Stimulated activated CD8-positive, alpha-beta memory T cell treated with anti-CD3 and anti-CD28 coated beads, Interleukin-2, amount 100 ng/mL, for 48 hours (primary cell): ENCODE results near the gene C3orf62.
"Not testable (repeated sequence)": the region's sequence is repeated elsewhere in the genome, so short reads cannot be mapped to it uniquely, and the experiment has no call there.

ENCODE experiments used
- DNase-seq, 2 donors: peaks; one replicate each; pipeline ENCODE4 v3.0.0-alpha.2; 2020; ENCODE audit warnings: low read depth in 2 of 2

The C3orf62 gene

GRCh38 chr3:49269443-49270155, 7.4 kb downstream of the C3orf62 start:
- DNase-seq = no peak

DNA sequence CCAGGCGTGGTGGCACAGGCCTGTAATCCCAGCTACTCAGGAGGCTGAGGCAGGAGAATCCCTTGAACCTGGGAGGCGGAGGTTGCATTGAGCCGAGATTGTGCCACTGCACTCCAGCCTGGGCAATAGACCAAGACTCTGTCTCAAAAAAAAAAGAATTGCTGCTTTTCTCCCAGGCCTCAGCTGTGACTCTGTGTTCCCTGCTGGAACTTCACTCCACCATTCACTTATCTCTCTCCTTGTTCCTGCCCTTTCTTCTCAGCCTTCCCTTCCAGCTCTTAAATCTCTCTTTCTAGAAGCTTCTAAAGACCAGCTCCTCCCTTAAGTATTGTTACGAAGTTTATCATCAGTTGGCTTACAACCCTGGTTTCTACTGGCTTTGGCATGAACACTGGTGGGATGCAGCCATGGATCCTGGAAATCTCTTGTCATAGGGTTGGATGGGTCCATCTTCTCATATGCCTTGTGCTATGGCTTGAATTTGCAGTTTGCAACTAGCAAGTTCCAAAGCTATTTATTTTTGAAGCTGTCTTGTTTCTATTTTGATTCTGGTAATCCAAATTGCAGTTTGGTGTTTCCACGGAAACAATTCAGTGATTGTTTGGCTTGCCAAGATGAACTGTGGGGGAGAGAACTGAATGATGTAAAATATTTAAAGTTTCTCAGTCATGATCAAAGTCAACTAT, 10.5 kb downstream of the C3orf62 start:
- no peak for DNase-seq

- DNase-seq = no peak
Observed at GRCh38 chr3:49265661-49266386, 11.2 kb downstream of the C3orf62 start.

DNA sequence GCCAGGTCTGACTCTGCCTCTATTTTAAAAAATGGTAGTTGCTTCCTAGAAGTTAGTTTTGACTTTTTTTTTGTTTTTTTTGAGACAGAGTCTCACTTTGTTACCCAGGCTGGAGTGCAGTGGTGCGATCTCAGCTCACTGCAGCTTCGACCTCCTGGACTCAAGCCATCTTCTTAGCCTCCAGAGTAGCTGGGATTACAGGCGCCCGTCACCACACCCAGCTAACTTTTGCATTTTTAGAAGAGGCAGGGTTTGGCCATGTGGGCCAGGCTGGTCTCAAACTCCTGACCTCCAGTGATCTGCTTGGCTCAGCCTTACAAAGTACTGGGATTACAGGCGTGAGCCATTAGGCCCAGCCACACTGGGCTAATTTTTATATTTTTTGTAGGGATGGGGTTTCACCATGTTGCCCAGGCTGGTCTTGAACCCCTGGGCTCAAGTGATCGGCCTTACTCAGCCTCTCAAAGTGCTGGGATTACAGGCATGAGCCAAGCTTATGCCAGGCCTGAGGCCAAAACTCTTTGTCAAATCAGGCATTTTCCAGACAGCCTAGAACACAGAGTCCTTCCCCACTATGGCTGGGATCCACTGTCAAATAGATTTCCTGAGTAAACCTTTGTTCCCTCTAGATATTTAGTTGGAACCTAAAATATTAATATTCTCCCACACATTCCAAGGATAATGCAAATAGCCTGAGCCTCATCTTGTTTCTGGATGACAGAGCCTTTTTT, 13.7 kb downstream of the C3orf62 start:
- no peak for DNase-seq

DNA sequence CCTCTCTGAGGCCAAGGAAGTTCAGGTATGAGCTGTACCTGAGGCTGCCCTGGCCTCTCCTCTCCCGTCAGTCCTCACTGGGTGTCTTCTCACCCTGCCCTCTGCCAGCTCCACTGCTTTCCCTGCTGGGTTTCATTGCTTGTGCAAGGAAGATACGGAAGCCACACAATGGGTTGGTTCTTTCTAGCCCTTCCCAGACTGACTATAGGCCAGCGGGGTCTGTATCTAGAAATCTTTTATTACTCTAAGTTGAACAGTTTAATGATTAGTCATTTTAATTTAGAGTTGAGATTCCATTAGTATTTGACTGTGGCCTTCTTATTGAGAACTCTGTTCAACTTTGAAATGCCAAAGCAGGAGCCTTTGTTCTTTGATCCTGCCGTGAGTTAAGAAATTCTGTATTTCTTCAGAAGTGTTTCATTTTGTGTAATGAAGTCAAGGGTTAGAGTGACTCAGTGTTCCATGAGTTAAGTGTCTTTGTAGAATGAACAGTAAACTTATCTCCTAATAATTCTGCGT, 16.2 kb downstream of the C3orf62 start:
- DNase-seq = no peak

DNA sequence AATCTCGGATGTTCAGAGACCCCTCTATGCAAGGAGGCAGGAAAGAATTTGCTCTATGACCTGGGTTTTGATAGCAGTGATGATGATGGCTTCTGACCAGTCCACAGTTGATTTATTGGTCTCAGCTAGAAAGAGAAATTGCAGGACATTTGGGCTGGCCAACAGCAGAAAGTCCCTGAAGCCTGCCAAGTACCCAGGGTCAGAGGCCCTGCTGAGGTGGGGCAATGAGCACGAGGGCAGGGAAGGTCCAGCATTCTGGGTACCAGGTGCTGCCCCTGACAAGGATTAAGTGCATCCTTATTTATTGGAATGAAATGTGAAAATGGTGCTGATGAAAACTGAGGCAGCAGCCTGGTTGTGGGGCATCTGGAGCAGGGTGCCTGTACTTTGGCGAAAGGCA, 19.8 kb downstream of the C3orf62 start:
- no peak for DNase-seq

DNA sequence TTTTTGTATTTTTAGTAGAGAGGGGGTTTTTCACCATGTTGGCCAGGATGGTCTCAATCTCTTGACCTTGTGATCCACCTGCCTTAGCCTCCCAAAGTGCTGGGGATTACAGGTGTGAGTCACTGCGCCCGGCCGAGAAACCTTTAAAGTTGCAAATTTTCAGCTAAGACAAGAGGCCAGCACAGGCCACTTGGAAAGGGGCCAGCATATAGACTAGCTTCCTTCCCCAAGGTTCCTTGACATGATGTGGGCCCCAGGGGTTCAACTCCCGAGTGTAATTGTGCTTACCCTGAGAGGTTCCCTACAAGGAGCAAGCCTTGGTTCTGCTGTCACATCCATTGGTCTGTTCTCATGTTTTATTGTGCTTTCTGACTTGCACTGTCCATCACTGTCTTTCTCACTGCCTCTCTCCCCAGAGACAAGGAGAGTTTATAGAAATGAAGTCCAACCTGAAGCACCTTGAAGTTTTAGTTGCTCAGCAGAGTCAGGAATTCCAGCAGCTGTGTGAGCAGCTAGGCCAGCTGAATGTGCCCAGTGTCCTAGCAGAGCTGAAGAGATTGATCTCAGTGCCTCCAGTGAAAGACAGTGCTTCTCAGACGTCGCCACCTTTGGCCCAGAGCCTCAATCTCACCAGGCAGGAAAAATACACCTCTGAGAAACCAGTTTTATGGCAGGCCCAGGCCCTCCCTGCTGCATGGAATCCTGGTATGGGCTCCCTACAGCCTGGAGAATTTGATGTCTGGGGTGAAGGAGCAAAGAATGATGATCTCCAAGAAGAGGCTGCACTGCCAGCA, 21.1 kb downstream of the C3orf62 start:
- DNase-seq = no peak

GRCh38 chr3:49255112-49255511, 21.9 kb downstream of the C3orf62 start:
- DNase-seq = no peak

DNA sequence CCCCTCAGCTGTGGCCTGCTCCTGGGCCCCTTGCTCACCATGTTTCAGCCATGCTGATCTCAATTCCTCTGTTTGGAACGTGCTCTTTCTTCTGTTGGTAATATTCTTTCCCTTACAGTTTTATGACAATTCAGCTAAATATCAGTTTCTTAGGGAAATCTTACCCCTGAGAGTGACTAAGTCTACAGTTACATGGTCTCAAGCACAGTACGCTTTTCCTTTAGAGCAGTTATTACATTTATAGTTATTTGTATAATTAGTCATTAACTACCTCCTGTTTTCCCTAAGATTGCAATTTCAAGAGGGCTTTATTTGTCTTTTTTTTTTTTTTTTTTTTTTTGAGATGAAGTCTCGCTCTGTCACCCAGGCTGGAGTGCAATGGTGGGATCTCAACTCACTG, 23.5 kb downstream of the C3orf62 start:
- no peak for DNase-seq

DNA sequence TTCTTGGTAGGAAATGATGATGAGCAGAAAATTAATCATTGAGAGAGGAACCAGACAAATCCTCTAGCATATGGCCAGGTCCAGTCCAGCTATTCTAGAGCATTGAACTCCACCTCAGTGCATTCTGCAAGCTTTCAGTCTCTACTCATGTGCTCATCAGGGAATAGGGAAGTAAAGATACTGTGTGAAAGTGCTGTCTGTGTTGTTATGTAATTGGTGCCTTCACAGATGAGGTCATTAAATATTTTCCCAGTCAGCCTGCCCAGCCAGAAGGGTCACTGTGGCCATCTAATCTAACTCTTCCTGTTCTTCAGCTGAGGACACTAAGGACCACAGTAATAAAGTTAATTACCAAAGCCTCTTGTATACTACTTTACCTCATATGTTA, 28.2 kb downstream of the C3orf62 start:
- no peak for DNase-seq

- no peak for DNase-seq
Observed at GRCh38 chr3:49244581-49245205, 32.3 kb downstream of the C3orf62 start.

- DNase-seq = not testable (repeated sequence)
Observed at GRCh38 chr3:49240091-49240490, 36.9 kb downstream of the C3orf62 start.

DNA sequence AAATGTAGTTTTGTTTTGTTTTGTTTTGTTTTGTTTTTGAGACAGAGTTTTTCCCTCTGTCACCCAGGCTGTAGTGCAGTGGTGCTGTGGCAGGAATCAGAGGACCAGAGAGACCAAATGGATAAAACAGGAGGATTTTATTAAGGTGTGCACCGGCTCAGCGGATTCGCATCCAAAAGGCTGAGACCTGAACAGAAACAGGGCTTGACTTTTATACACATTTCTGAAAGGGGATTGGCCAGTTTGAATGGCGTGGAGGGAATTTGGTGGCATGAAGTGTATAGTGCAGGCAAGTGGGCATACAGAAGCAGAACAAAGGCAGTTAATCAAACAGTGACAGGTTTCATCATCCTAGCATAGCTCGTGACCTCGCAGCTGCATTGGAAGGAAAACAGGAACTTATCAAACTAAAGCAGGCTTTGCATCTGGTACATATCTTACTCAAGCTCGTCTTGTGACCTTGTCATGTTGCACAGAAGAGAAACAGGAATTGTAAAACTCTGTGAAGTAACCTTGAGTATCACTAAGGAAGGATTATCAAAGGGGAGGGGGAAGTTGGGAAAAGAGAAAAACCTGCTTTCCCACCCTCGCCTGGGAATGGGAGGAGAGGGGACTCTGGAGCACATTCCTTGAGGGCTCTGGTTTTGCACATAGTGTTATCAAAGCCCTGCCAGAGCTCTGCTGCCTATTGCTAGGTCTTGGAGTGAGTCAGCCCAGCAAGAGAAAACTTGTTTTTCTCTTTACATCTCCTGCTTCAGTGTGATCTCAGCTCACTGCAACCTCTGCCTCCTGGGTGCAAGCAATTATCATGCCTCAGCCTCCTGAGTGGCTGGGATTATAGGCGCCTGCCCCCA, 38.5 kb downstream of the C3orf62 start:
- no peak for DNase-seq

DNA sequence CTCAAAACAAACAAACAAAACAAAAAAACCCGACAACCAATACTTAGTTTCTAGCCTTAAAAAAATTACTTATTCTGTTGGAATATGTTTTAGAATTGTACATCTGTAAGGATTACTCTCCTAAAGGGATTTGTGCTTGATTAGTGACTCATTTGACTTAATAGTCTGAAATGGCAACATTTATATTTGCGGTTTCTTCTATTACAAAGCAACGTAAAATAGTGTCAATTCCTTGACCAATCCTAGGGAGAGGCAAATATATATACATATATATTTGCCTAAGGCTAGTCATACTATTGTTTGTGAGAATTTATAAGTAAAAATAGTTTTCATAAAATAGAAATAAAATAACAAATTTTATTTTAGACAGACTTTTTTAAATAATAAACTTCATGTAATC, 39.7 kb downstream of the C3orf62 start:
- DNase-seq = no peak

GRCh38 chr3:49236226-49236625, 40.8 kb downstream of the C3orf62 start:
- no peak for DNase-seq

- not testable (repeated sequence) for DNase-seq
Observed at GRCh38 chr3:49228817-49229216, 48.2 kb downstream of the C3orf62 start.

- no peak for DNase-seq
Observed at GRCh38 chr3:49222002-49222401, 55.0 kb downstream of the C3orf62 start.

- DNase-seq = not testable (repeated sequence)
Observed at GRCh38 chr3:49220985-49221563, 56.0 kb downstream of the C3orf62 start.

DNA sequence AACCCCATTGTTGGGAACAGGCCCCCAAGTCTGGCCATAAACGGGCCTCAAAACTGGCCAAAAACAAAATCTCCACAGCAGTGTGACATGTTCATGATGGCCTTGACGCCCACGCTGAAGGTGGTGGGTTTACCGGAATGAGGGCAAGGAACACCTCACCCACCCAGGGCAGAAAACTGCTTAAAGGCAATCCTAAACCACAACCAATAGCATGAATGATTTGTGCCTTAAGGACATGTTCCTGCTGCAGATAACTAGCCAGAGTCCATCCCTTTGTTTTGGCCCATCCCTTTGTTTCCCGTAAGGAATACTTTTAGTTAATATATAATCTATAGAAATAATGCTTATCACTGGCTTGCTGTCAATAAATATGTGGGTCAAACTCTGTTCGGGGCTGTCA, 57.9 kb downstream of the C3orf62 start:
- no peak for DNase-seq
